M059J (cell line): ENCODE results near the gene IGHMBP2. TPM values are rescaled to one million over a fixed set of nuclear protein-coding genes. Genes with fewer than 3 reads are reported as not detected.
"Not testable (repeated sequence)": the region's sequence is repeated elsewhere in the genome, so short reads cannot be mapped to it uniquely, and the experiment has no call there.

Experiments
- DNase-seq: peaks from one replicate; pipeline ENCODE4 v3.0.0-alpha.2; 2012; ENCODE audit warnings: low read depth
- total RNA-seq: library from RNA; depleted of rRNA; stranded (reverse); fragments of >200 nt; shearing (Covaris generic); gene quantifications from 2 replicates; pipeline ENCODE4 v1.2.3, GENCODE V29; 2014

The IGHMBP2 gene
- total RNA-seq, 1 experiment from 2014 or later: 9.4 TPM

DNA sequence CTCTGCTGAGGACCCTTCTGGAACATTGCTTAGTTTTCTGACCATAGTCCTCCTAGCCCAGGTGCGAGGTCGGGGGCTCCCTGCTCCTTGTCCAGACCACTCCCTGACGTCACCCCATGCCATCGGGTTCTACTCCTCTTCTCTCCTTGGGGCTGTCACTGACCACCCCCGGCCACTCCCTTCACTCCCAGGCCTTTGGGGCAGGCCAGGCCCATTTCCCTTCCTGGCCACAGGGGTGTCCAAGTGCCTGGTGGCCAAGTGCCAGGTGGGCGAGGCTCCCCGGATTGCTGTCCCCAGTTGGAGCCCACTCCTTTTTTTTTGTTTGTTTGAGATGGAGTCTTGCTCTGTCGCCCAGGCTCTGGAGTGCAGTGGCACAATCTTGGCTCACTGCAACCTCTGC is 57.6 kb downstream of the IGHMBP2 start:
- no peak for DNase-seq

DNA sequence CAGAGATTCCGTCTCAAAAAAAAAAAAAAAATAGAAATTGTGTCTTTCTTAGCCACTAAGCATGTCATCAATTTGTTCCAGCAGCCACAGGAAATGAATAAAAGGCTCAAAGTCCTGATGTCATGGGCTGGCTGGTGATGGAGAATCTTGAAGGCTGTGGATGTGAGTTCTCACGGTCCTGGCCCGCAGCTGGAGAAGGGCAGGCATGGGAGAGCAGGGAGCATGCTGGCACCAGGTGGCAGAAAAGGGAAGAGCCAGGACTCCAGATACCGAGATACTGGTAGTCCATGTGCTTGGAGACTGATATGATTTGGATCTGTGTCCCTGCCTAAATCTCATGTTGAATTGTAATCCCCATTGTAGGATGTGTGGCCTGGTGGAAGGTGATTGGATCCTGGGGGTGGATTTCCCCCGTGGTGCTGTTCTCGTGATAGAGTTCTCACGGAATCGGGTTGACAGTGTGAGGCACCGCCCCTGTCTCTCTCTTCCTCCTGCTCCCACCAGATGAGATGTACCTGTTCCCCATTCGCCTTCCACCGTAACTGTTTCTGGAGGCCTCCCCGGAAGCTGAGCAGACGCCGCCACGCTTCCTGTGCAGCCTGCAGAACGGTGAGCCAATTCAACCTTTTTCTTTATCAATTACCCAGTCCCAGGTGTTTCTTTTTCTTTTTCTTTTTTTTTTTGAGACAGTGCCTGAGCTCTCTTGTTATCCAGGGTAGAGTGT is 59.0 kb downstream of the IGHMBP2 start:
- DNase-seq: peak; percentile 23

GRCh38 chr11:68963779-68964178 is 60.1 kb downstream of the IGHMBP2 start:
- DNase-seq: no peak

DNA sequence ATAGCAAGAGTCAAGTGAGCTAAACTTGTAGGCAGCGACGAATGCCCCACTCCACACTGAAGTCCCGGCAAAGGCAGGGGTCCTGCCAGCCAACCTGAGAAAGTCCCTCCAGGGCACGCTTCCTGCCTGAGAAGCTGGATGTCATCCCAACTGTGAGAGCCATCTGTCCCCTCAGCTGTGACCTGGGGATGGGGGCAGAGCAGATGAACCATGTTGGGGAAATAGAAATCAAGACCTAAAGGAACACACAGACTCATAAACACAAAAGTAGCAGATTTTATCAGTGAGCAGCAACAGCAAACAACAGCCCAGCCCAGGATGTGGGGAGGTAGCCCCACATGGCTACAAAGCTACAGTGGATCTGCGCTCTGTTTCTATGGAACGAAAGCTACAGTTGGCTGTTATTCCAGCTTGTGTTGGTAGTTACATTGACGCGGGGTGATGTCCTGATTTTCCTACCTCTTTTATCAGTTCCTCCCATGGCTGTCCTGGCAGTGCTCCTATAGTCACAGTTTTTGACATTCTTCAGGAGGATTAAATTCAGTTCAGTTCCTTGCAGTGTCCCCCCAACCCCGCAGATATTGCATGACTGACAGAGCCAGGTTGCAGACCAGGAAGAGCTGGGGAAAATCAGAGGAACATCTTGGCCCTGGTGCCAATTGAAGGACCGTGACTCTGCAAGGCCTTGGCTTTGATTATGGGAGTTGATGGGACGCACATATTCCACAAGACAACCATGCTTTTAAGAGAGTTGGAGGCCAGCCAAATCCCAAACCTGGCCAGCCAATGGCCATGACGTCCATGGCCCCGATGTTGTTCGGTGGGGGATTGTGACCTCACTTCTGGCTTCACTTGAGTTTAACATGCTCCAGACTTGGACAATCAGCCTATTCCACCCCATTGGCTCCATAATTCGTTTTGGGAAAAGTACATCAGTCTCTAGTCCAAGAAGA is 62.5 kb downstream of the IGHMBP2 start:
- no peak for DNase-seq

- DNase-seq: no peak
Observed at GRCh38 chr11:68966894-68967780, 63.4 kb downstream of the IGHMBP2 start.

DNA sequence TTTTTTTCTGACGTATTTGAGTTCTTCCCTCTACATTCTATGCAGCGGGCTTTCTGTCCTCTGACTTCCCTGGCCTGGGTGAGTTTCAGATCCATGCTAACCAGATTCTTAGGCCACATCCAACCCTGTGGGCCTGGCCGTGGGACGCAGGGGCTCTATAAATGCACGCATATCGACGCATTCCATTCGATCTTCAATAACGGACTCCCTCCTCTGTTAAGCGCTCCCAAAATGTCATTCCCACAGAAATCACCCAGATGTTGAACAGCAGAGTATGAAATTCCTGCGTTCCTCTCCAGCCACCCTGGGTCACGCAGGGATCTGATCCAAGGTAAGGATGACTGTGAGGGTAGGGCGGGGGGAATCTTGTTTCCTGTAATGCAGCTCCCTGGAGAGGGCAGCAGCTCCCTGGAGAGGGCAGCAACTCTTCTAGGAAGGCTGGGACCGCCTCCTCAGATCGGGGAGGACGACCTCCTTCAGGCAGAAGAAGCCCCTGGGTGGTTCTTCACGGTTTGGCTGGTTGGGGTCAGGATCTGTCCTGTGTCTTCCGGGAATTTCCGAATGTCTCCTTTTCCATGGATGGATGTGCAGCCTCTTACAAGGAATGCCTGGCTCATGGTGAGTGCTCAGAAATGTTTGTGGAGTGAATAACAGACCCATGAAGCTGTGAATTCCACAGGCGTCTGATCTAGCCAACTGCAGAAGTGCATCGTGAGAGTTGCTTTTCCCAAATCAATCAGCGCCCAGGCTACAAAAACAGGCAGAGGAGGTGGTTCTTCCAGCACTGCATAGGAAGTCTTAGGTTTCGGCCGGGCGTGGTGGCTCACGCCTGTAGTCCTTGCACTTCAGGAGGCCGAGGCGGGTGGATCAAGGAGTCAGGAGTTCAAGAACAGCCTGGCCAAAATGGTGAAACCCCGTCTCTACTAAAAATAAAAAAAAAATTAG is 64.9 kb downstream of the IGHMBP2 start:
- DNase-seq: no peak

DNA sequence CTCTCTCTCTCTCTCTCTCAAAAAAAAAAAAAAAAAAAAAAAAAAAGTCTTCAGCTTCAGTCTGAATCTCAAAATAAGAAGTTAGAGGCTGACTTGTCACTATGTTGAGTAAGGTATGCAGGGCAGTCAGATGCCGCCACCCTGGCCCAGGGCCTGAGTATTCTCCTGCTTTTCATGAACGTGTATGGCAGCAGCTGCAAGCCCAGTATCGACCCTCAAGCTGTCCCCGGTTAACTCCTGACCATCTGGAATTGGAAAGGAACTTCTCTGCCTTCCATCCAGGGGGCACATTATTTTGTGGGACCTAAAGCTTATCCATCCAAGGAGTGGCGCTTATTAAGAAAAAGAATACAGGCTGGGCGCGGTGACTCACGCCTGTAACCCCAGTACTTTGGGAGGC is 65.7 kb downstream of the IGHMBP2 start:
- DNase-seq: no peak

DNA sequence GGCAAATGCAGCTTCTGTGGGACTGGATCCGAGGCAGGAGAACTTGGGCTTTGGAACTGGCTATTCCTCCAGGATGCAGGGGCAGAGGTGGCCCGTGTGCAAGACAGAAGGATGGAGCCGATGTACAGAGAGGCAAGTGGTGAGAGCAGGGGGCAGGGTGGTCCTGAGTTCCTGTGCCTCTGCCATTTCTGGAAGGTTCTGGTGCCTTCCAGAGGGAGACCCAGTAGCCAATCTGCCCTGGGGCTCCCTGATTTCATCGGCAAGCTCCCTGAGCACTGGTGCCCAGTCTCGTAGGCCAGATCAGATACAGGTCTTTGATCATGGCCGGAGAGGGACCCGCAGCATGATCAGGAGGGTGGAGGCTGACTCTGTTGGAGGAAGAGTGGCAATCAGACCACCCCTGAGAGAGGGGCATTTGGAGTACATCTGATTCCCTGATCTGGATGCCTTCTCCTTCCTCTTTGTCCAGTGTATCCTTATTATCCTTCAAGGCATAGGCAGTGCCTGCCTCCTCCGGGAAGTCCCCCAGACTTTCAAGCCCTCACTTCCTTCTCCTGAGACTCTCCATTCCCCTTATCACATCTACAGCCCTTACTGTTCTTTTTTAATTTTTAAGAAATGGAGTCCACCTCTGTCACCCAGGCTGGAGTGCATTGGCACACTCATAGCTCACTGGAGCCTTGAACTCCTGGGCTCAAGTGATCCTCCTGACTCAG is 67.4 kb downstream of the IGHMBP2 start:
- DNase-seq: no peak

DNA sequence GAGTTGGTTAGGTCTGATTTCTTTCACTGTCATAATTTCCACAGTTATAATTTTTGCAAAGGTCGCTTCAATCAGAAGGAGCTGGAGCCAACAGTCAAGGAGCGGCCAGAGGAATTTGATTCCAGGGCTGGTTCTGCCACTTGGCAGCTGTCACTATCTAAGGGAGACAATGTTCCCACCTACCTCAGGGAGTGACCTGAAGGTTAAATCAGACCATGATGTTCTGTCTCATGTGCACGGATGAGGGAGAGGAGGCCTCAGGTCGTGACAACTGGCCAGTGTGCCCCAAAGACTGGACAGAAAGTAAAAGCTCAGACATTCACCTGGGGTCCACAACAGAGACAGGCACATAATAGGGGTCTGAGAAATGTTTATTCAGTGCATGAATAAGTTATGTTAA is 69.5 kb downstream of the IGHMBP2 start:
- DNase-seq: no peak

GRCh38 chr11:68973706-68974105 is 70.0 kb downstream of the IGHMBP2 start:
- DNase-seq: not testable (repeated sequence)

- peak; percentile 34 for DNase-seq
Observed at GRCh38 chr11:68974421-68975194, 70.9 kb downstream of the IGHMBP2 start.

GRCh38 chr11:68976095-68976494 is 72.4 kb downstream of the IGHMBP2 start:
- DNase-seq: no peak

DNA sequence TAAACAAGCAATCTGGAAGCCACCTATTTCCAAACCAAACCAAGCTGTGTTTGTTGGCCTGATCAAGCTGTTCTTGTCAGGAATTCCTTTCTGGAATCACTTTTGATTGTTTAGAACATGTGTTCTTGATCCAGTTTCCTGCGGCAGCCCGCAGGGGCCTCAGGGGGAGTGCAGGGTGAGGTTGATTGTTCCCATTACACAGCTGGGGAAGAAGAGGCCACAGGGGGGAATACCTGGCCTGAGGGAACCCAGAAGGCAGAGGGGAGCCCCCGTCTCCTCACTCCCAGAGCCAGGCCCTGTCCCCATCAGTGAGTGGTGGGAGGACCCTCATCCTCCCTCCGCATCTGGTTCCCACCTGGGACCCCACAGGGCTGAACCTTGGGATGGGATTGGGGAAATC is 72.9 kb downstream of the IGHMBP2 start:
- DNase-seq: no peak

DNA sequence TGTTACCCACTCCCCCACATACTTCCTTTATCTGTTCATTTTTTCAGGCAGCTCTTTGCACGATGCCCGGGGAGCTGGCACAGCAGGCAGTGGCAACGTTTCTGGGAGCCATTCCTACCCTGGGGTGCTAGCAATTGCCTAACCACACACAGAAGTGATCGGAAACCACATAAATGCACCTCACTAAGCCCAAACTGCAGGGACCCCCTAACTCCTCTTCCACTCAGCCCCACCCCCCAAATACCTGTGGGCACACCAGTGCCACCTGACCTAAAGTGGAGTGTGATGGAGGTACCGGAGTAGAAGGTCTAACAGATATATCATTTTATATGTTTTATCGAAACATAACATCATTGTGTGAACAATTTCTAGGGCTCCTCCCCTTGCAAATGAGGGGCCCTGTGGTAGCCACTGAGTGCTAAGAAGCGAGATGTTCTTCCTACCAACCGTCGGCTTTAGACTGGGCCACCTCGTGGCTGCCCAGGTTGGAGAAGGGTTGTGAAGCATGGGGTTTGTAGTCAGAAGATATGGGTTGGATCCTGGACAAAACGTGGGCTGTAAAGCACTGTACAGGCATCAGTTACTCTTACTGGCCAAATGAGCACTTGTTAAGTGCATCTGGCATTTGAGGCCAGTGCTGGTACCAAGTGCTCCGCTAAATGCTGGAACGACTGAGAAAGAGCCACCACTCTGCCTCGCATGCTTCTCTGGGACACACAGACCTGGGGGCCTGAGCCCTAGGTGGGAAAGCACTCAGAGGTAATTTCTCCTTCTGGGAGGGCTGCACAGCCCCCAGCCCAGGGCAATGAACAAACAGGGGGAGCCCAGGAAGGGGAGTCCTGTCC is 74.3 kb downstream of the IGHMBP2 start:
- DNase-seq: no peak

DNA sequence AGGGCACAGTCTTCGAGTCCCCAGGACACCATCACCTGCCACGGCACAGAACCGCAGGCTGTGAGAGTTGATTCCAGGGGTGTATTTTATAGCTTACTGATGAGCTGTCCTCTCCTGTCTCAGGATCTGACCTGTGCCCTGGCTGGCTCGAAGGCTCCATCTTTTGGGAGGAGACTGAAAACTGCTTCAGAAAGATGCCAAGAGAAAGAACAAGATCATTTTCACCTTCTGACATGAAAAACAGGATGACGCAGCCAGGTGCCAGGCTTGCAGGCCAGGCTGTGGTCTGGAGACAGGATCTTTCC is 74.9 kb downstream of the IGHMBP2 start:
- DNase-seq: no peak

DNA sequence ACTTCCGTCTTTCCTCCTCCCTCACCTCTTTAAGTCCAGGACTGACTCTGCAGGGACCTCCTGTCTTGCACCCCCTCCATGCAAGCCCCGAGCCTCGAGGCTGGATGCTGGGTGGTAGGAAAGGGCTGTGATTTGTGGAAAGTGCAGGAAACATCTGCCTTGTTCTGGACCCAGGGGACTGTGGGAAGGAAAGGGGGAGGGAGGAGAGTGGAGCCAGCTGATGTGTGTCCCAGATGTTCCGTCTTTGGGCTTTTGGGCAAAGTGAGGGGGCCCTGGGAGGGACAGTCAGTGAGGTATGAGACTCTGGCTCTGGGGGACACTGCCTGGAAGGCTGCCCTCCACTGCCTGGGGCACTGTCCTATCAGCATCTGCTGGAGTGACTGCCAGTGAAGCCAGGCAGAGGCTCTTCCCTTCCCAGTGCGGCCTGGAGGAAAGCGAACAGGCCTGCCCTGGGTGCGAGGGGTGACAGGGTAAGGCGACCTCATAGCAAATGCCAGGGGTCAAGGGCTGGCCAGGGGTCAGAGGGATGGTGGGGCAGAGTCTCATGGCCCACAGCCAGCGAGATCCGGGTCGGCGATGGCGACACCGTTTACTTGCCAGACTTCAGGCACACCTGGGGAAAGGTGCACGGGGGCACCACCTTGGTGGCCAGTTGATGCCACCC is 75.4 kb downstream of the IGHMBP2 start:
- DNase-seq: no peak

GRCh38 chr11:68979931-68980775 is 76.5 kb downstream of the IGHMBP2 start:
- DNase-seq: no peak
